Caki2 (cell line): ENCODE results near the gene ARHGAP22. TPM values are rescaled to one million over a fixed set of nuclear protein-coding genes. Genes with fewer than 3 reads are reported as not detected.

Source experiments
- DNase-seq: peaks from one replicate; pipeline ENCODE4 v3.0.0-alpha.2; 2015; ENCODE audit warnings: low read depth
- in situ Hi-C: cut with HindIII; loops from 2 replicates; pipeline ENCODE4 v1.10.0; 2016; ENCODE audit warnings: low sequenced_read_pairs, low pct_unique_long_range_greater_than_20kb, mixed read lengths
- total RNA-seq: library from RNA; depleted of rRNA; stranded (reverse); fragments of >200 nt; shearing (Covaris generic); gene quantifications from 2 replicates; pipeline ENCODE4 v1.2.3, GENCODE V29; 2014; ENCODE audit warnings: low replicate concordance

ARHGAP22 gene
- total RNA-seq, 1 experiment from 2014 or later, result 14.8 TPM

DNA sequence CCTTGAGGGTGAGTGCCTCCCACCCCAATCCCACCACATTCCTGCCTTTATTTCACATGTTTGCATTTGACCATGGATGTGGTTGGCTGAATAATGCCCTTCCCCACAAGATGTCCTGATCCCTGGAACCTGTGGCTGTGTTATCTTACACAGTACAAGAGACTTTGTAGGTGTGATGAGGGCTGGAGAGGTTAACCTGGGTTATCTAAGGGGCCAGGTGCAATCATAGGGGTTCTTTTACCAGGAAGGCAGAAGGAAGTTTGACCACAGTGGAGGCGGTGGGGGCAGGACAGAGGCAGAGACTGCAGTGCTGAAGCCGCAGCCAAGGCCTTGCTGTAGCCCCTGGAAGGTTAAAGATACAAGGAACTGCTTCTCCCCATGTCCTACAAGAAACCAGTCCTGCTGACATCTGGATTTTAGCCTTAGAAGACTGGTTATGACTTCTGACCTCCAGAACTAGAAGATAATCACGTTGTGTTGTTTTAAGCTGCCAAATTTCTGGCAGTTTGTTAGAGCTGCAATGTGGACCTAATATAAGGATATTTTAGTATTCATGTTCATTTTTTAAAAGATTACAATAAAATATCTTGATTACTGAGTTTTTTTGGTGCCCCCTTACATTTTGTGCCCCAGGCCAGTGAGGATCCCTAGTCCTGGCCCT is 136.6 kb downstream of the ARHGAP22 start:
- DNase-seq, result no peak
- in situ Hi-C loops, result no loop called here

- in situ Hi-C loops, result no loop called here
- no peak for DNase-seq
Observed at GRCh38 chr10:48467669-48468068, 137.2 kb downstream of the ARHGAP22 start.

- DNase-seq, result no peak
- in situ Hi-C loops, result no loop called here
Observed at GRCh38 chr10:48466611-48467240, 138.1 kb downstream of the ARHGAP22 start.

GRCh38 chr10:48465860-48466521 is 138.9 kb downstream of the ARHGAP22 start:
- DNase-seq, result no peak
- in situ Hi-C loops, result no loop called here

DNA sequence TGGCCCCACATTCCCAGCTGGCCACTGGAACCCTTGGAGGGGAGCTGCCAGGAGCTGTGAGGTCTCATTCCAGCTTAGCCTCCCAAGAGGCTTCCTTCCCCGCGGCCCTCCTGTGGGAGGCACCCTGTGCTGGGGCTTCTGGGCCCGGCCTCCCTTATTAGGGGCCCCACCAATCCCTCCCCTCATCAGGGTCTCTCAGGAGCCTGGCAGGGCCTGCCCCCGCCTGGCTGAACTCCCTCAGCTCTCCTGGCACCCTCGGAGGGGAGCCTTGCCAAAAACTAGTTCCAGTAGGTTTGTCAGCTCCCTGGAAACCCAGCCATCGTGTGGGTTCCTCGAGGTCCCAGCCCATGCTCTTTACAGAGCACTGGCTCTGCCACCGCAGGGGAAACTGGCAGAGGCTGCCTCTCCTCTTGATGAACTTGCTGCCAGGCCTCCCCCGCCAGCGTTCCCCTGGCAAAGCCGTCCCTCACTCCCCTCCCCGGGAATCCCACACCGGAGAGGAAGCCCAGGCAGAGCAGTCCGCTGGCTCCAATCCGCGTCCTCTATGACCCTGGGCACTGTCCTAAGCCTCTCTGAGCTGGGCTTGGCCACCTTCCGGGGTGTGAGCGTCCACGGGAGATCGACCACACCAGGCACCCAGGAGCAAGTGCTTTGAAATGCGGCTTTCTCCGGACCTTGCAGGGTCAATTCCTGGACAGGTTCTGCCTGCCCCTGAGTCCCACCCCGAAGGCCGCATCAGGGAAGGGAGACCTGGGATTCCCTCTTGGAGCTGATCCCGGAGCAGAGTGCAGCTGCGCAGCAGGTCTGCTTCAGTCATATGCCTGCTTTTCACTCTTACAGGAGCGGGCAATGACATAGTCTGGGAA is 139.8 kb downstream of the ARHGAP22 start:
- in situ Hi-C loops, result no loop called here
- no peak for DNase-seq

- no peak for DNase-seq
- in situ Hi-C loops, result no loop called here
Observed at GRCh38 chr10:48464121-48464870, 140.6 kb downstream of the ARHGAP22 start.

DNA sequence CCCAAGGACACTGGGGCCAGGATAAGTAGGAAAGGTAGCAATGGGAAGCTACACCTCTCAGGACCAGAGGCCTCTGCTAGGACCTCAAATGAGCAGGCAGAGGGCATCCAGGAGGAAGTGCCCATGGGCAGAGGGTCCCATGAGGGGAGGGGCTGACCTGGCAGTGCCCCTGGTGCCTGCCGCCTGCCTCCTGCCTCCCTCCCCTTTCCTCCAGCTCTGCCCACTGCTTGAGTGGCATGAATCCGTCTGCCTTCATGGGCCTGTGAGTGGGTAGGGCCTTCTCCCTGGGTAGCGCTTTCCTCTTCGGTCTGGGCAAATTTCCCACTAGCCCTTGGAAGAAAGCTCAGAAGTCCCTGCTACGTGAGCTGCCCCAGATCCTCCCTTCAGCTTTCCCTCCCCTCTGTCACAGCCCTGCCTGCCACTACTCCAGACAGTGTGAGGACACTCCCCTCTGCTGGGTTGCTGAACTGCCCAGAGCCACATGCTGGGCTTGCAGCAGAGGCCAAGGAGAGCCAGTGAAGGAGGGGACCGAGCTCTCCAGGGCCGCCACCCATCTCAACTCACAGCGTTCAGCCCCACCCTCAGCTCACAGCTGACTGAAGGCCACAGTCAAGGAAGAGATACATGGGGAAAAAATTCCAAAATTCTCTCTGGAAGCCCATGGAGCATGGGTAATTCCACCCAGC is 141.4 kb downstream of the ARHGAP22 start:
- peak; percentile 26 for DNase-seq
- in situ Hi-C loops, result no loop called here

GRCh38 chr10:48462482-48463020 is 142.3 kb downstream of the ARHGAP22 start:
- in situ Hi-C loops, result no loop called here
- no peak for DNase-seq

DNA sequence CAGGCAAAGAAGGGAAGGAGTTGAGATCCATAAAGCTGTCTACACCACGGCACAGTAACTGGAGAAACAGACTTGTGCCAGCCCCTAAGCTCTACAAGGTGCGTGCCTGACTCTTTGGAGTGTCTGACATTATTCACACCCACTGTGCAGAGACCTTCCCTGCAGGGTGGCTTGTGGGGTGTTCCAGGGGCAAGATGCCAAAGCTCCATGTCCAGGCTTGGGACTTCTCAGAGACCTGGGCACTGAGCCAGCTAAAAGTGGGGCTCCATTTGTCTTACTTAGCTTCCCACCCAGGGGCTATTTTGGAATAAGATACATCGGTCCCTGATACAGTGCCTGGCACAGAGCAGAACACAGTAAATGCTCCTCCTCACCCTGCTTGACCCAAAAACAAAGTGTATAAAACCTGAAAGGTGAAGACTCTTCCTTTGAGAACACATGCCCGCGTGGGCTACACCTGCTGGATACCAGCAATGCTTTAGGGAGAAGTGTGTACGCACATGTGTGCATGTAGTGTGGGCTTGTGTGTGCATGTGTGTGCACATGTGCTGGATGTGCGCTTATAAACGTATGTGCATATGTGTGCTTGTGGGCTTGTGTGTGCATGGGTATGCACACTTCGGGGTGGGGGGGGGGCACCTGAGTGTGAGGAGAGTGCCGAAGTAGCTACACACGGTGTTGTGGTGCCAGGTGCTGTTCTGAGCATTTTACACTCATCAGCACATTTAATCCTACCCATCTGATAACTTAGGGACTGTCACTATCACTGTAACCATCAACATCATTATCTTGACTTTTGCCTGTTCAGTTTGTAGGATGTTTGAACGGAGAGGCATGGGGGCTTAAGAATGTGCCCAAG is 143.0 kb downstream of the ARHGAP22 start:
- in situ Hi-C loops, result no loop called here
- DNase-seq, result no peak

DNA sequence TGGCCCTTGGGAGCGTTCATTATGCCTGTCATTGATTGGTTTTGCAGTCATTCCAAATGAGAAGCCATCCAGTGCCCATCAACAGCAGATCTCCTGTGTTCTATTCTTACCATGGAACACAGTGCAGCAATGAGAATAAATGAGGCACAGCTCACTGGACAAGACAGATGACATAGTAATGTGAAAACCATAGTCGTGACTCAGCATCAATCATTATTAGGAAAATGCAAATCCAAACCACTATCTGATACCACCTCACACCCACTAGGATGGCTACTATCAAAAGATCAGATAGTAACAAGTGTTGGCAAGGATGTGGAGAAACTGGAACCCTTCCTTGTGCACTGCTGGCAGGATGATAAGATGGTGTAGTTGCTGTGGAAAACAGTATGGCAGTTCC is 144.7 kb downstream of the ARHGAP22 start:
- in situ Hi-C loops, result no loop called here
- no peak for DNase-seq

GRCh38 chr10:48459270-48460150 is 145.4 kb downstream of the ARHGAP22 start:
- in situ Hi-C loops, result no loop called here

DNA sequence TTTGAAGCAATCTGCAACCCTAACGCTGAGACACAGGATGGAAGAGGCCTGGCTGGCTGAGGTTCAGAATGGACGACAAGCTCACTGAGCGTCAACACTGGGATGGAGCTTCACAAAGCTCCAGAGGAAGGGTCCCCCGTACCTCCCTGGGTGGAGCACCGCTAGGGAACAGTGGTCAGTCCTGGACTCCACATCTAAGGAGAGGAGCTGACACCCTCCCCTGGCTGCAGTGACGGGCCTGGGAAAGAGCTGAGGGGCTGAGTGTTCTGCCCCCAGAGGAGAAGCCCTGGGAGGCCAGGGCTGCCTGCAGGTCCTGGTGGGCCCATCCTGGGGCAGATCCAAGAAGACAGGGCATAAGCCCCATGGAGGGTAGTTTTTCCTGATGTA is 146.2 kb downstream of the ARHGAP22 start:
- in situ Hi-C loops, result no loop called here
- no peak for DNase-seq

More at GRCh38 chr10:48459270-48460150, 145.4 kb downstream of the ARHGAP22 start:
- no peak for DNase-seq

GRCh38 chr10:48457949-48458661 is 146.8 kb downstream of the ARHGAP22 start:
- in situ Hi-C loops, result no loop called here

GRCh38 chr10:48456808-48457761 is 147.8 kb downstream of the ARHGAP22 start:
- in situ Hi-C loops, result no loop called here
- DNase-seq, result no peak

More at GRCh38 chr10:48457949-48458661, 146.8 kb downstream of the ARHGAP22 start:
- DNase-seq, result no peak
